GM18870 (cell line): ENCODE results near the gene SIX4.

Experiments used
- ATAC-seq: cut with Tn5 transposase; IDR thresholded peaks from one replicate; pipeline ENCODE4 v1.9.1; 2021; ENCODE audit warnings: moderate library complexity; ENCODE audit not compliant: unreplicated experiment

The SIX4 gene

GRCh38 chr14:60722357-60723115 lies 1.6 kb downstream of the SIX4 start:
- ATAC-seq = peak; percentile 39

- ATAC-seq = no peak
Observed at GRCh38 chr14:60722107-60722356, 2.1 kb downstream of the SIX4 start.

GRCh38 chr14:60721326-60722106 lies 2.6 kb downstream of the SIX4 start:
- no peak for ATAC-seq

- no peak for ATAC-seq
Observed at GRCh38 chr14:60720962-60721325, 3.2 kb downstream of the SIX4 start.

GRCh38 chr14:60720391-60720790 lies 3.8 kb downstream of the SIX4 start:
- ATAC-seq = no peak

GRCh38 chr14:60713513-60713912 lies 10.6 kb downstream of the SIX4 start:
- ATAC-seq = no peak

- ATAC-seq = no peak
Observed at GRCh38 chr14:60710494-60710893, 13.7 kb downstream of the SIX4 start.

GRCh38 chr14:60707858-60708257 lies 16.3 kb downstream of the SIX4 start:
- ATAC-seq = no peak

GRCh38 chr14:60705100-60705499 lies 19.1 kb downstream of the SIX4 start:
- no peak for ATAC-seq

- no peak for ATAC-seq
Observed at GRCh38 chr14:60700598-60700997, 23.6 kb downstream of the SIX4 start.

- no peak for ATAC-seq
Observed at GRCh38 chr14:60695327-60695726, 28.8 kb downstream of the SIX4 start.

- no peak for ATAC-seq
Observed at GRCh38 chr14:60691383-60692113, 32.6 kb downstream of the SIX4 start.

GRCh38 chr14:60686865-60687264 lies 37.3 kb downstream of the SIX4 start:
- ATAC-seq = no peak

- no peak for ATAC-seq
Observed at GRCh38 chr14:60684203-60684602, 39.9 kb downstream of the SIX4 start.

GRCh38 chr14:60681271-60681670 lies 42.9 kb downstream of the SIX4 start:
- ATAC-seq = no peak

- no peak for ATAC-seq
Observed at GRCh38 chr14:60680511-60680910, 43.6 kb downstream of the SIX4 start.

GRCh38 chr14:60679566-60680258 lies 44.4 kb downstream of the SIX4 start:
- ATAC-seq = no peak

- ATAC-seq = no peak
Observed at GRCh38 chr14:60677701-60678100, 46.5 kb downstream of the SIX4 start.

- ATAC-seq = no peak
Observed at GRCh38 chr14:60670989-60671388, 53.2 kb downstream of the SIX4 start.

GRCh38 chr14:60668431-60669112 lies 55.6 kb downstream of the SIX4 start:
- ATAC-seq = no peak

- ATAC-seq = no peak
Observed at GRCh38 chr14:60665177-60665550, 59.0 kb downstream of the SIX4 start.
